Brain microvascular endothelial cell (primary cell): ENCODE results near the gene KIF13A.
"Not testable (repeated sequence)": the region's sequence is repeated elsewhere in the genome, so short reads cannot be mapped to it uniquely, and the experiment has no call there.

Source experiments
- DNase-seq: peaks from one replicate; pipeline ENCODE4 v3.0.0-alpha.2; 2020
- H3K27ac ChIP-seq: fragments of 250-450 bp; sonication (Bioruptor Pico); 2 replicates; pipeline ENCODE4 v1.5.1; 2020; ENCODE audit warnings: mild to moderate bottlenecking, moderate library complexity
- H3K27me3 ChIP-seq: fragments of 250-450 bp; sonication (Bioruptor Pico); replicated peaks from 2 replicates; pipeline ENCODE4 v1.5.1; 2020; ENCODE audit warnings: mild to moderate bottlenecking
- H3K36me3 ChIP-seq: fragments of 250-450 bp; sonication (Bioruptor Pico); replicated peaks from 2 replicates; pipeline ENCODE4 v1.5.1; 2020; ENCODE audit warnings: mild to moderate bottlenecking
- H3K4me3 ChIP-seq: 2 replicates; pipeline ENCODE4 v1.5.1; 2011; ENCODE audit warnings: low read depth, mild to moderate bottlenecking, control low read depth, low read length, moderate library complexity
- CTCF ChIP-seq: IDR thresholded peaks from 2 replicates; pipeline ENCODE4 v1.5.1; 2011; ENCODE audit warnings: low read depth, mild to moderate bottlenecking, moderate library complexity, low read length, control low read depth, inconsistent platforms; ENCODE audit errors: missing control alignments
- in situ Hi-C: cut with HindIII; loops from 2 replicates; pipeline ENCODE4 v1.10.0; 2017; ENCODE audit warnings: low sequenced_read_pairs, low pct_ligation_motif_present

The KIF13A gene

GRCh38 chr6:17744019-17744756, 243.2 kb downstream of the KIF13A start:
- in situ Hi-C loops = no loop called here
- Histone ChIP-seq H3K36me3 (no peaks in the 10 kb centered on the region), H3K27ac (no peak overlapping the region), H3K27me3 (no peaks in the 10 kb centered on the region), H3K4me3 (no peak overlapping the region)
- no peak for DNase-seq
- TF ChIP-seq CTCF = no peak

GRCh38 chr6:17741507-17741906, 245.9 kb downstream of the KIF13A start:
- no peak overlapping the region for H3K4me3 ChIP-seq
- H3K27ac ChIP-seq = no peak overlapping the region
- TF ChIP-seq CTCF = no peak
- no peak for DNase-seq
- no peaks in the 10 kb centered on the region for H3K27me3 ChIP-seq
- no peaks in the 10 kb centered on the region for H3K36me3 ChIP-seq
- in situ Hi-C loops = no loop called here

DNA sequence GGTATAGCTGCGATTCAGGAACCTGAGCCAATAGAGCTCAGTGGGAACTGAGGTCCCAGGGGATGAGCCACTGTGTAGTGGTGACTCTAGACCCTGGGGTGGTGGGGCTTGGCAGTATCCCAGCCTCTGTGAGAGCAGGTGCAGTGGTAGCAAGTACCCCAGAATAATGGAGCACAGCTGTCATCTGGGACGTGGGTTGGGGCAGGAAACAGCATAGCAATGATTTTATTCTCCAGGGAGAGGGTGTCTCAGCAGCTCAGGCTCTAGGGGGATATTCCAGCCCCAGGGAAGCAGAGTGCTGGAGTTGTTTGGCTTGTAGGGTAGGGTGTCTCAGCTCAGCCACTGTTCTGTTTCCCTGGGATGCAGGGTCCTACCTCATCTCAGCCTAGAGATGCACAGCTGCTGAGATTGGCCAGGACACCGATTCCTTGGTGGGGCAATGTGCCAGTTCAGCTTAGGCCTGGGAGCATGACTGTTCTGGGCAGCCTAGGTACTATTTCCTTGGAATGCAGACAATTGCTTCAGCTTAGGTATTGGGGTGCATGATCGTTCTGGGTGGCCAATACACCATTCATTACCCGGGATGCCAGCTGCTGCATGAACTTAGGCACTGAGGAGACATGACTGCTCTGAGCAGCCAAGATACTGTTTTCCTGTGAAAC, 246.7 kb downstream of the KIF13A start:
- no peak for TF ChIP-seq CTCF
- in situ Hi-C loops = no loop called here

GRCh38 chr6:17737704-17738252, 249.7 kb downstream of the KIF13A start:
- H3K4me3 ChIP-seq = no peak overlapping the region
- H3K36me3 ChIP-seq = no peaks in the 10 kb centered on the region
- DNase-seq = no peak
- no peaks in the 10 kb centered on the region for H3K27me3 ChIP-seq
- no peak for TF ChIP-seq CTCF
- no peak overlapping the region for H3K27ac ChIP-seq
- in situ Hi-C loops = no loop called here

More for the DNA sequence above, 246.7 kb downstream of the KIF13A start:
- H3K27me3 ChIP-seq = no peaks in the 10 kb centered on the region
- no peak overlapping the region for H3K27ac ChIP-seq
- H3K4me3 ChIP-seq = no peak overlapping the region
- no peaks in the 10 kb centered on the region for H3K36me3 ChIP-seq
- no peak for DNase-seq

- H3K27me3 ChIP-seq, in situ Hi-C loops, H3K4me3 ChIP-seq, H3K27ac ChIP-seq, DNase-seq, H3K36me3 ChIP-seq: not testable (repeated sequence)
These were observed 252.1 kb downstream of the KIF13A start for GRCh38 chr6:17735311-17735710.

GRCh38 chr6:17730078-17730704, 257.2 kb downstream of the KIF13A start:
- no peak for TF ChIP-seq CTCF
- Histone ChIP-seq H3K27me3 (no peaks in the 10 kb centered on the region), H3K27ac (no peak overlapping the region), H3K36me3 (no peaks in the 10 kb centered on the region), H3K4me3 (no peak overlapping the region)
- DNase-seq = no peak
- in situ Hi-C loops = no loop called here
